Activated CD8-positive, alpha-beta T cell treated with anti-CD3 and anti-CD28 coated beads, Interleukin-2, amount 10 ng/mL, durations not matched to agents 7 days and 5 days (primary cell): ENCODE results near the gene C2orf68. TPM values are rescaled to one million over a fixed set of nuclear protein-coding genes. Genes with fewer than 3 reads are reported as not detected.
A peak's percentile ranks its signal among the peaks of the same experiment; 100 is the strongest.
"Not testable (repeated sequence)": the region's sequence is repeated elsewhere in the genome, so short reads cannot be mapped to it uniquely, and the experiment has no call there.

Experiments
- ATAC-seq: fragments of 150-1000 bp; cut with Tn5 transposase; one replicate; pipeline ENCODE4 v1.10.0; 2021; ENCODE audit warnings: moderate library complexity
- CTCF ChIA-PET: fragments of 350-600 bp; sonication (Branson Sonifier 250); formaldehyde crosslinking; loops from one replicate; lab custom pipeline; 2021; ENCODE audit warnings: antibody characterized with exemption; lab: Charles Lee
- POLR2A ChIA-PET: fragments of 350-600 bp; sonication (Branson Sonifier 250); formaldehyde crosslinking; loops from one replicate; lab custom pipeline; 2021; ENCODE audit warnings: antibody characterized with exemption; lab: Charles Lee
- DNase-seq: peaks from one replicate; pipeline ENCODE4 v3.0.0-alpha.2; 2020
- H3K27ac Mint-ChIP-seq: one replicate; pipeline ENCODE4 v1.8.0; 2021; ENCODE audit warnings: mild to moderate bottlenecking, mixed read lengths
- H3K27me3 Mint-ChIP-seq: one replicate; pipeline ENCODE4 v1.8.0; 2021; ENCODE audit warnings: low read depth, mixed read lengths
- H3K36me3 Mint-ChIP-seq: one replicate; pipeline ENCODE4 v1.8.0; 2021; ENCODE audit warnings: low read depth, mixed read lengths
- H3K4me1 Mint-ChIP-seq: one replicate; pipeline ENCODE4 v1.8.0; 2021; ENCODE audit warnings: low read depth, mixed read lengths
- H3K4me3 Mint-ChIP-seq: one replicate; pipeline ENCODE4 v1.8.0; 2021; ENCODE audit warnings: mild to moderate bottlenecking, mixed read lengths
- H3K9me3 Mint-ChIP-seq: one replicate; pipeline ENCODE4 v1.8.0; 2022; ENCODE audit warnings: mixed read lengths; ENCODE audit not compliant: insufficient read depth
- total RNA-seq, 2 experiments: library from RNA; stranded (reverse); gene quantifications; one replicate each; pipeline ENCODE4 v1.2.3, GENCODE V29; 2021

Gene C2orf68, protein sequence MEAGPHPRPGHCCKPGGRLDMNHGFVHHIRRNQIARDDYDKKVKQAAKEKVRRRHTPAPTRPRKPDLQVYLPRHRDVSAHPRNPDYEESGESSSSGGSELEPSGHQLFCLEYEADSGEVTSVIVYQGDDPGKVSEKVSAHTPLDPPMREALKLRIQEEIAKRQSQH
- total RNA-seq: 10 to 100 TPM; 38.9 to 43.4 TPM

GRCh38 chr2:85611705-85612587 is at the start of gene C2orf68:
Gene C2orf68 (minus strand): TSS chr2:85612066. CDS start chr2:85611984, 82 bp downstream.
- DNase-seq (peak; percentile 91), ATAC-seq (peak; percentile 74)
- H3K27ac Mint-ChIP-seq: peak within 1 kb of the TSS; percentile 94
- H3K36me3 Mint-ChIP-seq: peaks cover 27% of the 10 kb centered on the region
- no peaks in the 10 kb centered on the region for H3K9me3 Mint-ChIP-seq
- H3K4me3 Mint-ChIP-seq: peak within 1 kb of the TSS; percentile 97
- peaks cover 35% of the 10 kb centered on the region for H3K4me1 Mint-ChIP-seq
- no peaks in the 10 kb centered on the region for H3K27me3 Mint-ChIP-seq
- CTCF ChIA-PET: interaction anchor here (0.9 to 1.7 kb wide), 2 partner anchors 8 to 25 kb away, joined by 4 to 14 read pairs; no protein-coding TSS in a partner anchor
- POLR2A ChIA-PET: interaction anchor here (0.6 to 2.0 kb wide), 15 partner anchors 9 to 427 kb away, joined by 3 to 16 read pairs (median 4); partner anchors contain the start of genes GGCX, MAT2A, RNF181 and TMEM150A

DNA sequence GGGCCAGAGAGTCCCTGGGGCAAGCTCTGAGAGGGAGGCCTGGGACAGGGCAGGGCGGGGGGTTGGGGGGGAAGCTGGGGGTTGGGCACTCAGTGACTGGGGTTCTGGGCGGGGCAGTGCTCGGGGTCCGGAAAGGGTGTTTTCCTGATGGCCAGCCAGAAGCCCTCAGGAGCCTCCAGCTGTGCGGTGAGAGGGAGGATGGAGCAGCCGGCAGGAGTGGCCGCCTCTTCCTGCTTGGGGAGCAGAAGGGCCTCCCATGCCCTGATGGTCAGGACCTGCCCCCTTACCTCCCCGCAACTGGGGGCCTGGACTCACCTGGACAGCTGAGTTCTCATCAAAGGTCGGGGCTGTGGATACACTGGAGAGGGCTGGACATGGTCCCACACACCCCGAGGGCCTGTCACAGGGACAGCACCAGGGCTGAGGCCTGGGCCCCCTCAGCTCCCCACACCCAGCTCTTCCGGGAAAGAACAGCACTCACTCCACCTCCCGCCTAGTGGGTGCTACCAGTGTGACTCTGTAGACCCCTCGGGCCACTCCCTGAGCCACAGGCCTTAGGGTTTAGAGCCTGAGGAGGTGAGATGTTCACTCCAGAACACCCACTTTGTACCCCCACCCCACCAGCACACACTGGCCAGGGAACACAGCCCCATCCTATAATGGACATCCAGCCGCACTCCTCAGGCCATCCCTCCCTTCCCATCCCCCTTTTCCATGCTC is 49.4 kb upstream of the C2orf68 start:
- DNase-seq (no peak), ATAC-seq (no peak)
- CTCF ChIA-PET: interaction anchor here (1.2 to 3.1 kb wide), 2 partner anchors 11 to 12 kb away, joined by 3 to 19 read pairs; no protein-coding TSS in a partner anchor
- Mint-ChIP-seq H3K4me3 (no peak overlapping the region), H3K27me3 (no peaks in the 10 kb centered on the region), H3K36me3 (peaks cover 7% of the 10 kb centered on the region), H3K9me3 (no peaks in the 10 kb centered on the region), H3K4me1 (peaks cover 14% of the 10 kb centered on the region), H3K27ac (no peak overlapping the region)
- POLR2A ChIA-PET: no interaction called here

GRCh38 chr2:85660725-85661124 is 48.9 kb upstream of the C2orf68 start:
- Mint-ChIP-seq H3K27ac (no peak overlapping the region), H3K4me1 (peaks cover 19% of the 10 kb centered on the region), H3K4me3 (no peak overlapping the region), H3K36me3 (peaks cover 12% of the 10 kb centered on the region), H3K27me3 (no peaks in the 10 kb centered on the region), H3K9me3 (no peaks in the 10 kb centered on the region)
- ChIA-PET POLR2A (no interaction called here), CTCF (interaction anchor here (3.1 to 5.2 kb wide), 2 partner anchors 11 to 24 kb away, joined by 19 to 36 read pairs; no protein-coding TSS in a partner anchor)
- ATAC-seq (no peak), DNase-seq (no peak)

DNA sequence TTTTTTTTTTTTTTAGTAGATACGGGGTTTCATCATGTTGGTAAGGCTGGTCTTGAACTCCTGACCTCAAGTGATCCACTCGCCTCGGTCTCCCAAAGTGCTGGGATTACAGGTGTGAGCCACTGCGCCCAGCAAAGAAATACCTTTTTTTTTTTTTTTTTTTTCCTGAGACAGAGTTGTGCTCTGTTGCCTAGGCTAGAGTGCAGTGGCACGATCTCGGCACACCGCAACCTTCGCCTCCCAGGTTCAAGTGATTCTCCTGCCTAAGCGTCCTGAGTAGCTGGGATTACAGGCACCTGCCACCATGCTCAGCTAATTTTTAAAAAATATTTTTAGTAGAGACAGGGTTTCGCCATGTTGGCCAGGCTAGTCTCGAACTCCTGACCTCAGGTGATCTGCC is 48.4 kb upstream of the C2orf68 start:
- H3K9me3 Mint-ChIP-seq, DNase-seq, H3K27me3 Mint-ChIP-seq, ATAC-seq, H3K27ac Mint-ChIP-seq, POLR2A ChIA-PET, H3K4me3 Mint-ChIP-seq: not testable (repeated sequence)
- CTCF ChIA-PET: interaction anchor here (1.6 to 5.2 kb wide), 3 partner anchors 10 to 153 kb away, joined by 8 to 36 read pairs (median 19); no protein-coding TSS in a partner anchor
- H3K4me1 Mint-ChIP-seq: peaks cover 21% of the 10 kb centered on the region
- peaks cover 12% of the 10 kb centered on the region for H3K36me3 Mint-ChIP-seq

DNA sequence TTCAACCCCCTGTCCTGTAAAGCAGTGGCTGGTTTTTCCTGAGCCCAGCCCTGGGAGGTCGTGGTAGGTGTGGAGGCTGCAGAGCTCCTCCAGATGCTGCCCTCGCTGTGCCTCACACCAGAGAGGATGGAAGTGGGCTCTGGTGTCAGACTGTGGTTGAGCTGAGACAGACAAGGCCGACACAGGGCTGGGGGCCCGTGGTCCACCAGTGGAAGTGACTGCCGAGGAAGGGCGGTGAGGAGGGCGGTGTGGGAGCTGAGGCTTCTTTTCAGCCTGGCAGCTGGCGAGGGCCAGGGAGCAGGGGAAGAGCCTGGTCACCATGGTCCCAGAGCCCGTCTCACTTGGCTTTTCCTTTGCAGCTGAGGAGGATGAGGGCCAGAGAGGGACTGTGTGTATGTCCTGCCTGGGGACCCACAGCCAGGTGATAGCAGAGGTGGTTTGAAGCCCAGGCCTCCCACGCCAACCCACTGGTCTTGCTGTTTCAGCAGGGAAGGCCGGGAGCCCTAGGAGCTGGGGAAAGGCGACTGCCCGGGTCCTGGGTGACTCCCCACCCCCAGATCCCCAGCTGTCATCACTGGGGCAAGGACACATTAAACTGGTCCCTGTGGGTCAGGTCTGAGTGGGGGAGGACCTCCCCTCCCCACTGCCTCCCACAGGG is 47.6 kb upstream of the C2orf68 start:
- Mint-ChIP-seq H3K4me3 (no peak overlapping the region), H3K27me3 (no peaks in the 10 kb centered on the region), H3K9me3 (no peaks in the 10 kb centered on the region), H3K36me3 (peaks cover 14% of the 10 kb centered on the region), H3K4me1 (peaks cover 21% of the 10 kb centered on the region), H3K27ac (no peak overlapping the region)
- POLR2A ChIA-PET: interaction anchor here (0.9 to 1.1 kb wide), 2 partner anchors 24 to 48 kb away, joined by 3 to 4 read pairs; no protein-coding TSS in a partner anchor
- CTCF ChIA-PET: interaction anchor here (0.7 to 5.2 kb wide), 9 partner anchors 9 to 394 kb away, joined by 3 to 36 read pairs (median 6); no protein-coding TSS in a partner anchor
- peak; percentile 36 for DNase-seq
- ATAC-seq: peak; percentile 34

- H3K27me3 Mint-ChIP-seq, DNase-seq, ATAC-seq, H3K27ac Mint-ChIP-seq, H3K9me3 Mint-ChIP-seq, POLR2A ChIA-PET, H3K4me3 Mint-ChIP-seq: not testable (repeated sequence)
- Mint-ChIP-seq H3K4me1 (peaks cover 25% of the 10 kb centered on the region), H3K36me3 (peaks cover 25% of the 10 kb centered on the region)
- CTCF ChIA-PET: interaction anchor here (0.9 to 5.2 kb wide), 7 partner anchors 21 to 431 kb away, joined by 3 to 36 read pairs (median 3); no protein-coding TSS in a partner anchor
Observed at GRCh38 chr2:85657399-85657798, 45.5 kb upstream of the C2orf68 start.

GRCh38 chr2:85656468-85656867 is 44.6 kb upstream of the C2orf68 start:
- Mint-ChIP-seq H3K9me3 (no peaks in the 10 kb centered on the region), H3K27ac (no peak overlapping the region), H3K36me3 (peaks cover 29% of the 10 kb centered on the region), H3K27me3 (no peaks in the 10 kb centered on the region), H3K4me1 (peaks cover 25% of the 10 kb centered on the region), H3K4me3 (no peak overlapping the region)
- ChIA-PET CTCF (interaction anchor here (0.9 to 5.2 kb wide), 3 partner anchors 20 to 432 kb away, joined by 3 to 36 read pairs (median 4); no protein-coding TSS in a partner anchor), POLR2A (no interaction called here)
- no peak for DNase-seq
- no peak for ATAC-seq

GRCh38 chr2:85655961-85656417 is 44.1 kb upstream of the C2orf68 start:
- H3K9me3 Mint-ChIP-seq: no peaks in the 10 kb centered on the region
- H3K4me3 Mint-ChIP-seq: no peak overlapping the region
- POLR2A ChIA-PET: no interaction called here
- H3K4me1 Mint-ChIP-seq: peaks cover 25% of the 10 kb centered on the region
- H3K27ac Mint-ChIP-seq: peak overlapping the region; percentile 22
- no peak for DNase-seq
- peaks cover 32% of the 10 kb centered on the region for H3K36me3 Mint-ChIP-seq
- ATAC-seq: no peak
- CTCF ChIA-PET: interaction anchor here (5.2 kb wide), 1 partner anchor 19 kb away, joined by 36 read pairs; no protein-coding TSS in a partner anchor
- no peaks in the 10 kb centered on the region for H3K27me3 Mint-ChIP-seq

DNA sequence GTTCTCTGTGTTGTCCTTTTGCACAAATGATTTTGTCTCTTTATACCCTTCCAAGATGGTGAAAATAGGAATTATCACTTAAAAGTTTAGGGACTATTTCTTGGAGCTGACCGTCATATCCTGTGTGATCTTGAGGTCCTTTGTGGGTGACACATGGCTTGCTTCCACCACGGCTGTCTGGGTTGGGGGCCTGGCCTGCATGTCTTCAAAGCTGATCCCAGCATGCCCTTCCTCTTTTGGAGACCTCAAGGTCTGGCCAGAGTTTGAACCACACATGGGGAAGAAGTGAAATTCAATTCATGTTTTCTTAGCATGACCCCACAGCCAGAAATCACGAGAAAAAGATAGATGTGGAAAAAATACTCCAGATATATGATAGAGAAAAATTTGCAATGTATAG is 42.1 kb upstream of the C2orf68 start:
- Mint-ChIP-seq H3K4me1 (peaks cover 20% of the 10 kb centered on the region), H3K27me3 (no peaks in the 10 kb centered on the region), H3K4me3 (no peak overlapping the region), H3K27ac (no peak overlapping the region), H3K36me3 (peaks cover 42% of the 10 kb centered on the region), H3K9me3 (no peaks in the 10 kb centered on the region)
- ChIA-PET CTCF (interaction anchor here (0.8 to 9.4 kb wide), 2 partner anchors 18 to 75 kb away, joined by 3 to 86 read pairs; no protein-coding TSS in a partner anchor), POLR2A (no interaction called here)
- DNase-seq (no peak), ATAC-seq (no peak)

GRCh38 chr2:85652056-85652455 is 40.2 kb upstream of the C2orf68 start:
- Mint-ChIP-seq H3K9me3 (no peaks in the 10 kb centered on the region), H3K27ac (no peak overlapping the region), H3K4me3 (no peak overlapping the region), H3K27me3 (no peaks in the 10 kb centered on the region), H3K36me3 (peaks cover 52% of the 10 kb centered on the region), H3K4me1 (peaks cover 14% of the 10 kb centered on the region)
- ATAC-seq (no peak), DNase-seq (no peak)
- ChIA-PET CTCF (interaction anchor here (1.9 to 9.4 kb wide), 2 partner anchors 16 to 77 kb away, joined by 5 to 86 read pairs; no protein-coding TSS in a partner anchor), POLR2A (no interaction called here)
